A673 (cell line): ENCODE results near the gene SCO1.

Experiments used
- CTCF ChIP-seq: fragments of 300-800, 200-600 bp; sonication (generic); conservative IDR thresholded peaks from 2 replicates; pipeline ENCODE4 v1.5.1; 2017; ENCODE audit warnings: low read depth, mild to moderate bottlenecking, antibody characterized with exemption, low read length, moderate library complexity, mixed read lengths
- EZH2 ChIP-seq: fragments of 200-600 bp; sonication (generic); IDR thresholded peaks from 2 replicates; pipeline ENCODE4 v1.6.1; 2017; ENCODE audit warnings: borderline replicate concordance, low read depth, mild to moderate bottlenecking, mixed read lengths, antibody characterized with exemption, low read length; ENCODE audit not compliant: poor library complexity, severe bottlenecking

DNA sequence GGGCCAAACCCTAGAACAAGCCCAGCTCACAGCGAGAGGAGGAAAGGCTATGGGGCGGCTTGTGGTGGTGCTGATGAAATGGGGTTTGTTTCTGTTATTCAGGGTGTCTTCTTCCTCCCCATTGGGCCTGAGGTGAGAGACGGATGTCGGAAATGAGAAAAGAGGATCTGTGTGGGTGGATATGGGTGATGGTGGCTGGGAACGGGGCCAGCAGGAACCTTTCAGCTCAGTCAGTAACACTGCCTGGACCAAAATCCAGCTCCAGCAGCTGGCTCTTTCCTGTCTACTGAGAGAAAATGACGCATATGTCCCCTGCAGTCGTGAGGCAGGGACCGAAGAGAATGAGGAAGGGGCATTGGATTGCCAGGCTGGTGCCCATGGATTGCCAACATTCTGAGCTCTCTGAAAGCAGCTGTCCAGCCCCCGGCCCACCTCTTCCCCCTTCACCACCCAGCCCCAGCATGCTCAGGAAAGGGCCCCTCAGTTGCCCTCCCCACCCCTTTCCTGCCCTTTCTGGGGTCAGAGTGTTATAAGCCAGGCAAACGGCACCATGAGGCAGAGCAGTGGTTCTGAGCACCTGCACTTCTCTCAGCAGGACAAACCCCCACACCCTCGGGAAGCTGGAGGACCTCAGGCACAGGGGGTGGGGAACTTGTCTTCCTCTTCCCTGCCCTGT is 44.2 kb downstream of the SCO1 start:
- TF ChIP-seq CTCF (no peak), EZH2 (no peak)
